ENCODE data around the gene SEC61G. TPM values are rescaled to one million over a fixed set of nuclear protein-coding genes. Genes with fewer than 3 reads are reported as not detected.

The SEC61G gene
- total RNA-seq, 1 donor from 2014 or later, result 966 TPM

GRCh38 chr7:54712820-54713219 is 46.2 kb downstream of the SEC61G start:
- H3K9me3 Mint-ChIP-seq, result peaks cover 21% of the 10 kb centered on the region
- H3K4me1 Mint-ChIP-seq, result no peaks in the 10 kb centered on the region
- H3K79me2 ChIP-seq (ENCODE audit: low read depth), result no peaks in the 10 kb centered on the region
- H3K9me3 ChIP-seq (ENCODE audit: low read depth), result no peaks in the 10 kb centered on the region
- no peak overlapping the region for H3K4me3 Mint-ChIP-seq
- peaks cover 2% of the 10 kb centered on the region for H3K36me3 Mint-ChIP-seq
- H3K4me2 ChIP-seq, result no peak overlapping the region
- H3K27ac Mint-ChIP-seq, result no peak overlapping the region
- no peaks in the 10 kb centered on the region for H3K4me1 ChIP-seq
- H3K27ac ChIP-seq, result no peak overlapping the region
- no peaks in the 10 kb centered on the region for H3K27me3 ChIP-seq
- H2AFZ ChIP-seq (replicated peaks), result no peak overlapping the region
- no peaks in the 10 kb centered on the region for H3F3A ChIP-seq (ENCODE audit: low read depth)
- H3K36me3 ChIP-seq, result no peaks in the 10 kb centered on the region
- TF ChIP-seq, protein P1, sequence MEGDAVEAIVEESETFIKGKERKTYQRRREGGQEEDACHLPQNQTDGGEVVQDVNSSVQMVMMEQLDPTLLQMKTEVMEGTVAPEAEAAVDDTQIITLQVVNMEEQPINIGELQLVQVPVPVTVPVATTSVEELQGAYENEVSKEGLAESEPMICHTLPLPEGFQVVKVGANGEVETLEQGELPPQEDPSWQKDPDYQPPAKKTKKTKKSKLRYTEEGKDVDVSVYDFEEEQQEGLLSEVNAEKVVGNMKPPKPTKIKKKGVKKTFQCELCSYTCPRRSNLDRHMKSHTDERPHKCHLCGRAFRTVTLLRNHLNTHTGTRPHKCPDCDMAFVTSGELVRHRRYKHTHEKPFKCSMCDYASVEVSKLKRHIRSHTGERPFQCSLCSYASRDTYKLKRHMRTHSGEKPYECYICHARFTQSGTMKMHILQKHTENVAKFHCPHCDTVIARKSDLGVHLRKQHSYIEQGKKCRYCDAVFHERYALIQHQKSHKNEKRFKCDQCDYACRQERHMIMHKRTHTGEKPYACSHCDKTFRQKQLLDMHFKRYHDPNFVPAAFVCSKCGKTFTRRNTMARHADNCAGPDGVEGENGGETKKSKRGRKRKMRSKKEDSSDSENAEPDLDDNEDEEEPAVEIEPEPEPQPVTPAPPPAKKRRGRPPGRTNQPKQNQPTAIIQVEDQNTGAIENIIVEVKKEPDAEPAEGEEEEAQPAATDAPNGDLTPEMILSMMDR (IDR thresholded peaks at IDR 0.05), result no peak
- no peak for DNase-seq (ENCODE audit: low spot score)
- no peak overlapping the region for H3K9ac ChIP-seq
- H4K20me1 ChIP-seq (ENCODE audit: low read depth), result no peaks in the 10 kb centered on the region
- no peaks in the 10 kb centered on the region for H3K27me3 Mint-ChIP-seq (ENCODE audit: insufficient read depth, low read depth)
- H3K4me3 ChIP-seq, result no peak overlapping the region

DNA sequence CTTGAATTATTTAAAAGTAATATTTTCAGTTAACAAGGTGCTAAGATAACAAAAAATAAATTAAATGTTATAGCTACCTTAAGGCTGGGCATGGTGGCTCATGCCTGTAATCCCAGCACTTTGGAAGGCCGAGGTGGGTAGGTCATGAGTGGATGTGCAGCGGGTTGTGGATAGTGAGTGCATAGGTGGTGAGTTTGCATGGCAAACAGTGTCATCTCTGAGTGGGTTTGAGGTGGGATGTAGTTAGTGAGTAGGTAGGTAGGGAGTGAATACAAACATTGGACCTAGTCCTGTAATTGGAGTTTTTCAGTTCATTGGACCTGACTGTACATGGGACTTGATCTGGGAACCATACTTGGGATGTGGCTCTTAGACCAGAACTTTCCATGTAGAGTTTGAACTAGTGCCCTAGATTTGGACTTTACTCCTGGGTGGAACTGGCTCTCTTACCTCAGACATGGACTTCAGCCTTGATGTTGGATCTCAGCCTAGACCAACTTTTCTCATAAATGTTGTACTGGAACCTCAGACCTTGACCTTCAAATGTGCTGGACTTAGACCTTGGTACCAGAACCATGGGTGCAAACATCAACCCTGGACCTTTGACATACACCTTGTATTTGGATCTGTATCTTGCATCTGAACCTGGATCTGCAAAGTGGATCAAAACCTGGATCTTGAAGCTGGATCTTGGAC is 47.0 kb downstream of the SEC61G start:
- no peaks in the 10 kb centered on the region for H3K4me1 Mint-ChIP-seq
- H3K4me3 ChIP-seq, result no peak overlapping the region
- H3K27ac ChIP-seq, result no peak overlapping the region
- TF ChIP-seq EZH2phosphoT487 (IDR thresholded peaks at IDR 0.05) (no peak), EZH2 (IDR thresholded peaks at IDR 0.05) (no peak)
- TF ChIP-seq, protein P1 (IDR thresholded peaks at IDR 0.05), result no peak
- H3K79me2 ChIP-seq (ENCODE audit: low read depth), result no peaks in the 10 kb centered on the region
- no peaks in the 10 kb centered on the region for H4K20me1 ChIP-seq (ENCODE audit: low read depth)
- H2AFZ ChIP-seq (replicated peaks), result no peak overlapping the region
- H3K4me2 ChIP-seq, result no peak overlapping the region
- H3K27me3 Mint-ChIP-seq (ENCODE audit: insufficient read depth, low read depth), result no peaks in the 10 kb centered on the region
- DNase-seq (ENCODE audit: low spot score), result no peak
- no peaks in the 10 kb centered on the region for H3K9me3 ChIP-seq (ENCODE audit: low read depth)
- no peaks in the 10 kb centered on the region for H3K4me1 ChIP-seq
- H3K36me3 ChIP-seq, result no peaks in the 10 kb centered on the region
- no peak overlapping the region for H3K4me3 Mint-ChIP-seq
- H3K9ac ChIP-seq, result no peak overlapping the region
- H3K9me3 Mint-ChIP-seq, result peaks cover 28% of the 10 kb centered on the region
- peaks cover 2% of the 10 kb centered on the region for H3K36me3 Mint-ChIP-seq
- no peaks in the 10 kb centered on the region for H3F3A ChIP-seq (ENCODE audit: low read depth)
- no peaks in the 10 kb centered on the region for H3K27me3 ChIP-seq
- H3K27ac Mint-ChIP-seq, result no peak overlapping the region

- Histone ChIP-seq H3K4me1 (no peaks in the 10 kb centered on the region), H3F3A (ENCODE audit: low read depth) (no peaks in the 10 kb centered on the region), H3K36me3 (no peaks in the 10 kb centered on the region), H3K9ac (no peak overlapping the region), H3K27me3 (no peaks in the 10 kb centered on the region), H3K9me3 (ENCODE audit: low read depth) (no peaks in the 10 kb centered on the region), H2AFZ (replicated peaks) (no peak overlapping the region), H3K4me3 (no peak overlapping the region), H3K4me2 (no peak overlapping the region), H4K20me1 (ENCODE audit: low read depth) (no peaks in the 10 kb centered on the region), H3K79me2 (ENCODE audit: low read depth) (no peaks in the 10 kb centered on the region), H3K27ac (no peak overlapping the region)
- H3K27me3 Mint-ChIP-seq (ENCODE audit: insufficient read depth, low read depth), result peaks cover 2% of the 10 kb centered on the region
- H3K27ac Mint-ChIP-seq, result no peak overlapping the region
- no peak for TF ChIP-seq EZH2 (IDR thresholded peaks at IDR 0.05)
- TF ChIP-seq, protein P1 (IDR thresholded peaks at IDR 0.05), result no peak
- no peak for TF ChIP-seq EZH2phosphoT487 (IDR thresholded peaks at IDR 0.05)
- no peak for DNase-seq (ENCODE audit: low spot score)
- H3K36me3 Mint-ChIP-seq, result peaks cover 2% of the 10 kb centered on the region
- H3K9me3 Mint-ChIP-seq, result peaks cover 36% of the 10 kb centered on the region
- H3K4me3 Mint-ChIP-seq, result no peak overlapping the region
- H3K4me1 Mint-ChIP-seq, result peaks cover 6% of the 10 kb centered on the region
Measured at GRCh38 chr7:54709283-54709682, 49.7 kb downstream of the SEC61G start.

Measured in neural progenitor cell (in vitro differentiated cells).